Heart left ventricle (tissue), 13 donors: ENCODE data around the gene ANKRD52.

Source experiments
- CTCF ChIP-seq, 12 donors: fragments of 200-600 bp; sonication (generic) in 4 of 12; IDR thresholded peaks; one replicate each; pipeline versions ENCODE4 v1.5.0 to v1.8.0; 2018 to 2022; ENCODE audit warnings: antibody characterized with exemption in 12 of 12, mild to moderate bottlenecking in 5 of 12
- POLR2A ChIP-seq, 2 donors: fragments of 450-650 bp; IDR thresholded peaks; one replicate each; pipeline ENCODE4 v1.6.1; 2017; ENCODE audit warnings: antibody characterized with exemption in 2 of 2, mild to moderate bottlenecking in 2 of 2, moderate library complexity in 2 of 2
- donor health status: ischemic (EF 13 %, LVEDD 7.1; RV severe dilation, severe dysfunction).
- donor health status: DM: no; HTN: yes; CAD: no.
- donor health status: DM: no; HTN: no; CAD: no.
- donor health status: ischemic (EF 25% LVEDD 6.9; RV normal size, moderate dysfunction).
- donor health status: ischemic (EF 25% LVEDD 5.7; RV mildly dilated, moderate dysfunction).
- donor health status: ischemic (EF 35%, LVEDD 5.7; RV mildly dilated, moderate dysfunction).
- donor health status: nonischemic (EF 11% LVEDD 7.7; RV severe dilation, severe dysfunction).
- donor health status: DM: yes; HTN: yes; CAD: no.
- donor health status: PGD.
- donor health status: ischemic (EF 29% LVEDD 5.4; RV normal size, mild dysfunction).
- donor health status: nonischemic (EF 23%, LVEDD 6.1; RV moderate dilation, normal function).

GRCh38 chr12:56255671-56256070 lies 2.5 kb downstream of the ANKRD52 start:
- no peak for TF ChIP-seq POLR2A (IDR thresholded peaks at IDR 0.05)
- no peak for TF ChIP-seq CTCF (IDR thresholded peaks at IDR 0.05)
